ENCODE measurements around the gene UAP1. TPM values are rescaled to one million over a fixed set of nuclear protein-coding genes. Genes with fewer than 3 reads are reported as not detected.
"Not testable (repeated sequence)": the region's sequence is repeated elsewhere in the genome, so short reads cannot be mapped to it uniquely, and the experiment has no call there.

UAP1 gene
- total RNA-seq, 1 experiment from 2014 or later: 48.4 TPM

DNA sequence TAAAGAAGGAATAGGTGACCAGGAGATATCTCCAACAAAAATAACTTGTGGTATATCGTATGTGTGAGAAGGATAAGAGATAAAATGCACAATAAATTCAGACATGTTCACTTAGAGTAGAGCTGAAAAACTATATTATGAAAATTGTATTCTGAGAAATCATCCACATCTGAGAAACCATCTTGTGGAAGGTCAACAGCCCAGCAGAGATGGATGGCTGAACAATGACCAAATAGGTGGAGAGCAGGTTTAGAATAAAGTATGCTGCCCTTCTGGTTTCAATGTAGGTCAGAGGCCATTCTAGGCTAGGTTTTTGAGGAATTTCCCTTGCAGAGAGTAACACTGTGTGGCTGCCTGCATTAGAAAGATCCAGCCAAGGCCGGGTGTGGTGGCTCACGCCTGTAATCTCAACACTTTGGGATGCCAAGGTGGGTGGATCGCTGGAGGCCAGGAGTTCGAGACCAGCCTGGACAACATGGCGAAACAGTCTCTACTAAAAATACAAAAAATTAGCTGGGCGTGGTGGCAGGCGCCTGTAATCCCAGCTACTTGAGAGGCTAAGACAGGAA, 8.8 kb upstream of the UAP1 start:
- DNase-seq: no peak
- Histone ChIP-seq H3K4me3 (ENCODE audit: insufficient read depth, low read depth, low read length) (no peak overlapping the region), H3K36me3 (replicated peaks; ENCODE audit: control insufficient read depth, insufficient read depth, low read length) (no peaks in the 10 kb centered on the region), H3K27me3 (ENCODE audit: control insufficient read depth, insufficient read depth, low read length) (no peaks in the 10 kb centered on the region)

DNA sequence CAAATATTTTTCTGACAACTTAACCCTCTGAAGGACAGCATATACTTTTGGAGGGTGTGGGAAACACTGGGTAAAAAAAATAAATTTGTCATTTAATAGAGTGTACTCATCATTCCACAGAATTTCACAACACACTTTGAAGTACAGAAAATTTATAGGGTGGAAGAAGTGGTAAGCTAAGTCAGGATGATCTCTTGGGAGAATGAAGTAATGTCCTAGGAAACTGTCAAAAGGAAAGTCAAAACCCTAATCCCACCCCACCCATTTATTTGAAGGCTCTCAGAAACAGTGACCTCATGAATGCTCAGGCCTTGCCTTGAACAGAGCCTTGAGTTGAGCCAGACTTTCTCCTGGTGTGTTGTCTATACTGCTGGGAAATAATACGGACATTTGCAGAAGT, 7.3 kb upstream of the UAP1 start:
- no peak for DNase-seq
- no peak overlapping the region for H3K4me3 ChIP-seq (ENCODE audit: insufficient read depth, low read depth, low read length)
- H3K27me3 ChIP-seq (ENCODE audit: control insufficient read depth, insufficient read depth, low read length): no peaks in the 10 kb centered on the region
- H3K36me3 ChIP-seq (replicated peaks; ENCODE audit: control insufficient read depth, insufficient read depth, low read length): no peaks in the 10 kb centered on the region

DNA sequence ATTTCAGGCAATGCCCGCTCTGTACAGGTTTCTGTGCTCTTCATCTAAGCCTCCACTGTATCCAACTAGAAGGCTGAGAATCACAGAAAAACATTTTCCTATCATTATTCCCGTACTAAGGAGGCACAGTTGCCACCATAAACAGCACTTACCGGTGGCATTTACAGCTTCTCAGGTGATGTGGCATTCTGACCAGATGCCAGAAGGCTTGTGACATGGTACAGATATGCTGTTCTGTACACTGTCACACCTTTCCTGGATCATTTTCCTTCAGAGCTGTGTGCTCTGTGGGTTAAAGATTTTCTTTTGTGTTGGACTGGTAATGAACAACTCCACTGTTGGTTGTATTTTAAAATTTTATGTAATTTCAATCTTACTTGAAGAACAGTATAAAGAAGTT, 4.0 kb upstream of the UAP1 start:
- Histone ChIP-seq H3K27me3 (ENCODE audit: control insufficient read depth, insufficient read depth, low read length) (peaks cover 5% of the 10 kb centered on the region), H3K4me3 (ENCODE audit: insufficient read depth, low read depth, low read length) (no peak overlapping the region), H3K36me3 (replicated peaks; ENCODE audit: control insufficient read depth, insufficient read depth, low read length) (no peaks in the 10 kb centered on the region)
- DNase-seq: no peak

DNA sequence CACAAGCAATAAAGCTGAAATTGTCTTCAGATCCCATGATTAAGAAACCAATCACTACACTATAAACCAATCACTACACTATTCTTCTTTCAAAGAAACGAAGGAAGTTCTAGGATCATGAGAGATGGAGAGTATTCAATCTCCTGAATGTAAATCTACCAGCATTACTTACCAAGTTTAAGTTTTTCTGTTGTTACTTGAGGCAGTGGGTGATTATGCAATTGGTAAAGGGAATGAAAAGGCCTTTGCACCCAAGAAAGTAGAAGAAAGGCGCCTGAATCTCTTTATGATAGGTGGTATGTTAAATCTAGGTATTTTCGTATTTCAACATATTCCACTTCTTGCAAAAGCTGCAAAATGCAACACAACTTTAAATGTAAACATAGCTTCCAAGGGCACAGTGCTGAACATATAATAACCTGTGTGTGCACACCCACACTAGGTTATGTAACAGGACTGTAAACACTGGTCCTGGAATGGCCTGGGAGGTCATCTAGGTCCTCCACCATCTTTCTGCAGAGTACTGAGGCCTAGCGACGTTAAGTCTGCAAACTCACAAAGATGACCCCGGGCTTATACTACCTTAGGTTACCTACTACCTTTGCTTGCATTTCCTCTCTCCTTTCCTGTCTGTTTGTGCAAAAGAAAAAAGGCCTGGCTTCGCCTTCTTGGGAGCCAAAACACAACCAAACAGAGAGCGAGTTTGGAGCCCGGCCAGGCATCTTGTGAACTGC, 1.1 kb upstream of the UAP1 start:
- Histone ChIP-seq H3K4me3 (ENCODE audit: insufficient read depth, low read depth, low read length) (peak overlapping the region; percentile 98), H3K27me3 (ENCODE audit: control insufficient read depth, insufficient read depth, low read length) (peaks cover 5% of the 10 kb centered on the region)
- DNase-seq: no peak

DNA sequence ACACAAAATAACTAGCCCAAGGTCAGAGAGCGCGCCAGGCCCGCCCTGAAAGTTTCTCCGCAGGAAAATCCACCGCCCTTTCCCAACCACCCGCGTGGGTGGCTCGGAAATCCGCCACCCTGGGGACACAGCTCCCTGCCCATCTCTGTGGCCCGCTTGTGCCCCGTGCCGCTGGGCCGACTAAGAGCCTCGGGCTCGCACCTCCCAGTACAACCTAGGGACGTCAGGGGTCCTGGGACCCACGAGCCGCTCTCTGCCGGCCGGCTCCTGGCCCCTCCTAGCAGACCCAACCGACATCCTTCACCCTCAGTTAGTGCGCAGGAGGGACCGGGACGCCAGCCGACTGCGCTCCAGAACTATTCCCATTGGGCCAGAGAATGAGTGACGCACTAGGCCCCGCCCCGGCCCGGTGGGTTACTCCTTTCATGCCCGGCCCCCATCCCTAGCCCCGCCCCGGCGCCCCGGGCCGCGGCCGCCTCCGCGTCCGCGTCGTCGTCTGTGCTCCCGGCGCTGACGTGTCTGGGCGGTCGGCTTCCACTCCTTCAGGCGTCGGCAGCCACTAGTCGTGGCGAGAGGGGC, 396 bp upstream of the UAP1 start:
- DNase-seq: peak; percentile 96

More for the DNA sequence above, 1.1 kb upstream of the UAP1 start:
- no peaks in the 10 kb centered on the region for H3K36me3 ChIP-seq (replicated peaks; ENCODE audit: control insufficient read depth, insufficient read depth, low read length)

DNA sequence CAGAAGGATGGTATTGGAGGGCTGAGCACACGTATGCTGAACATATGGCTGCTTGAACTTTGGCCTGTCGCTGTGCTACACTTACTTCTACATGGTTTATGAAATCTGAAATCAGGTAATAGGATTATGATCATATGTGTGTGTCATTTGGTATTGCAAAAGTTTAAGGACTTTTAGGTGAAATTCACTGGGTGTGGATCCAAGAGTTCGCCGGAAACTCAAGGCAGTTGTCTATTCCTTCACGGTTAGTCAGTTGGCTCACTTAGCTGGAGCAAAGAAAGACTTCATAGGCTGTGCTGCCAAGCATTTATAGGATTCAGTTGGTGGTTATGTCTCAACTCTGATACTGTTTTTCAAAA, 927 bp downstream of the UAP1 start:
- Histone ChIP-seq H3K36me3 (replicated peaks; ENCODE audit: control insufficient read depth, insufficient read depth, low read length) (no peaks in the 10 kb centered on the region), H3K27me3 (ENCODE audit: control insufficient read depth, insufficient read depth, low read length) (peaks cover 5% of the 10 kb centered on the region), H3K4me3 (ENCODE audit: insufficient read depth, low read depth, low read length) (peak overlapping the region; percentile 98)
- DNase-seq: no peak

More for the DNA sequence above, 396 bp upstream of the UAP1 start:
- Histone ChIP-seq H3K4me3 (ENCODE audit: insufficient read depth, low read depth, low read length) (peak overlapping the region; percentile 98), H3K27me3 (ENCODE audit: control insufficient read depth, insufficient read depth, low read length) (peaks cover 5% of the 10 kb centered on the region), H3K36me3 (replicated peaks; ENCODE audit: control insufficient read depth, insufficient read depth, low read length) (no peaks in the 10 kb centered on the region)

DNA sequence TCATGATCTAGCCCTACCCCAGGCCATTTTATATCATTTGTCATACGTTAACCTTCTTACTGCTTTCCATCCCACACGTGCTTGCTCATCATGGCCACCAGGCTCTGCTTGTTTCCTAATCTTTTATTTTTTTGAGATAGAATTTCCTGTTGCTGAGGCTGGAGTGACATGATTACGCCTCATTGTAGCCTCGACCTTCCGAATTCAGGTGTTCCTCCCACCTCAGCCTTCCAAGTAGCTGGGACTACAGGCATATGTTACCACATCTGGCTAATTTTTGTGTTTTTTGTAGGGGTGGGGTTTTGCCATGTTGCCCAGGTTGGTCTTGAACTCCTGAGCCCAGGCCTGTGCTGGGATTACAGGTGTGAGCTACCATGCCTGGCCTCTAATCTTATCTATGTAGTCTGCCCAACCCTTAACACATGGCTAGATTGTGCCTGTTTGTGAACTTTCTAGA, 3.3 kb downstream of the UAP1 start:
- no peak for DNase-seq
- Histone ChIP-seq H3K27me3 (ENCODE audit: control insufficient read depth, insufficient read depth, low read length) (peaks cover 5% of the 10 kb centered on the region), H3K4me3 (ENCODE audit: insufficient read depth, low read depth, low read length) (no peak overlapping the region), H3K36me3 (replicated peaks; ENCODE audit: control insufficient read depth, insufficient read depth, low read length) (no peaks in the 10 kb centered on the region)

DNA sequence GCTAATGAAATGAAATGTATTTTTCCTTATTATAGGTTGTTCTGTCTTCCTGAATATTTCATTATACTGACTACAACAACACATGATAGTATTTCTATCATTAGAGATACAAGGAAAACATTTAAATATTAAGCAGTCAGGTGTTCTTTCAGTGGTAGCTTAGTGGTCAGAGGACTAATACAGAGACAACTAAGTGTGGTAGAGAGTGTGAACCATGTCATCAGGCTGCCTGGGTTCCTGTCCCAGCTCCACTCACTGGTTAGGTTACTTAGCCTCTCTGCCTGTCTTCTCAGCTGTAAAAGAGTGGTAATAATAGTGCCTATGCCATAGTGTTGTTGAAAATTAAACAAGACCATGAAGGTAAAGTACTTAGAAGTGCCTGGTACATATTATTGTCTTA, 3.9 kb downstream of the UAP1 start:
- peaks cover 5% of the 10 kb centered on the region for H3K27me3 ChIP-seq (ENCODE audit: control insufficient read depth, insufficient read depth, low read length)
- no peaks in the 10 kb centered on the region for H3K36me3 ChIP-seq (replicated peaks; ENCODE audit: control insufficient read depth, insufficient read depth, low read length)
- no peak for DNase-seq
- no peak overlapping the region for H3K4me3 ChIP-seq (ENCODE audit: insufficient read depth, low read depth, low read length)

DNA sequence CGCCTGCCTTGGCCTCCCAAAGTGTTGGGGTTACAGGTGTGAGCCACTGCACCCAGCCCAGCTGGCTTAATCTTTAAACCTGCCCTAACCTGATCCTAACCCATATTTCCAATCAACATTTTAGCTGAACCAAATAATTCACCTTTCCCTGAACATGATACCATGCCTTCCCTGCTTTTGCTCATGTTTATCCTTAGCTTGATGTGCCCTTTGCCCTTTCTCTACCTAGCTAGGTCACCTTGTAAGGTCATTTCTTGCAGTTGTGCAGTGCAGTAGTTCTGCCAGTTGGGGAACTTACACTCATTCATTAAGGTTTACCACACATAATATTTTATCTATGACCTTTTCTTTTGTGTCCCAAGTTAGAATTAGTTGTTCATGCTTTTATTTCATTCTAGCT, 5.3 kb downstream of the UAP1 start:
- no peak for DNase-seq
- Histone ChIP-seq H3K27me3 (ENCODE audit: control insufficient read depth, insufficient read depth, low read length) (peaks cover 2% of the 10 kb centered on the region; the same call in 1 of the 2 replicates), H3K4me3 (ENCODE audit: insufficient read depth, low read depth, low read length) (no peak overlapping the region), H3K36me3 (replicated peaks; ENCODE audit: control insufficient read depth, insufficient read depth, low read length) (no peaks in the 10 kb centered on the region)

DNA sequence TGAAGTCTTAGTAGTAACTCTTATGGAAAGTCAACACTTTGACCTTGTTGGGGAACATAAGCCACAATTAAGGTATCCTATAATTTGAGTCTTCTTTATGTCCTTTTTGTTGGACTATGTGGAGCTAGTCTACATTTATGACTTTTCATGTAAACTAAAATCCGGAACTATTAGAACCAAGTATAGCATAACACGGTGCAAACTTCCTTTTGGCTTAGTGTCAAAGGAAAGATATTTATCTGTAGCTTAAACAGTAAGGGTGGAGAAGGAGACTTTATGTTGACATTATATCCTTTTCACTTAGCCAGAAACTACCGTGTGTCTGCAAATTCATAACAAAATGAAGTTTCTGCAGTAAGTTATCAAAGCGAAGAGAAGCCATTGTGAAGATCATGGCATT, 7.3 kb downstream of the UAP1 start:
- Histone ChIP-seq H3K36me3 (replicated peaks; ENCODE audit: control insufficient read depth, insufficient read depth, low read length) (no peaks in the 10 kb centered on the region), H3K4me3 (ENCODE audit: insufficient read depth, low read depth, low read length) (no peak overlapping the region), H3K27me3 (ENCODE audit: control insufficient read depth, insufficient read depth, low read length) (no peaks in the 10 kb centered on the region)
- no peak for DNase-seq

DNA sequence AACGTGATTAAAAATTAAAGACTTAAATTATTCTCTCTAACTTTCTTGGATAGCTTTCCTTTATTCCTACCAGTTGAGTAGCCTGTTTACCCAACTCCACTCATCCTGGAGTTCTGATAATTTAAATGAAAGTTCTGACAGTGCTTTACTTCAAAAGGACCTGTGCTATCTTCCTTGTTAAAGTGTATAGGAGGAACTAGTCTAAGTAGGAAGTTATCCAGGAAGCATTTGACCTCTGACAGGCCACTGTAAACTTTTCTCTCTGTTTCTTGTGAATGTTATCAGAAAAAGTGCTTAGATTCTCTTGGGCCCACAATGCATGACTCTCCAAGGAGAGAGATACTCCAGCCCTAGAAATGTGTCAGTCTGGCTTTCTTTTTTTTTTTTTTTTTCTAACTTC, 9.2 kb downstream of the UAP1 start:
- H3K27me3 ChIP-seq (ENCODE audit: control insufficient read depth, insufficient read depth, low read length): no peaks in the 10 kb centered on the region
- DNase-seq: no peak
- H3K36me3 ChIP-seq (replicated peaks; ENCODE audit: control insufficient read depth, insufficient read depth, low read length): no peaks in the 10 kb centered on the region
- no peak overlapping the region for H3K4me3 ChIP-seq (ENCODE audit: insufficient read depth, low read depth, low read length)

DNA sequence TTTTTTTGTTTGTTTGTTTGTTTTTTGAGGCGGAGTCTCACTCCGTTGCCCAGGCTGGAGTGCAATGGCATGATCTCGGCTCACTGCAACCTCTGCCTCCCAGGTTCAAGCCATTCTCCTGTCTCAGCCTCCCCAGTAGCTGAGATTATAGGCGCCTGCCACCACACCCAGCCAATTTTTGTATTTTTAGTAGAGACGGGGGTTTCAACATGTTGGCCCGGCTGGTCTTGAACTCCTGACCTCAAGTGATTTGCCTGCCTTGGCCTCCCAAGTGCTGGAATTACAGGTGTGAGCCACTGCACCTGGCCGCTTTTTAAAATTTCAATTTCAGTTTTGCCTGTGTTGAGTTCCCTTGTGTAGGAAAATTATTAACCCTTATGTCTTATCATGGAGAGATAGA, 9.6 kb downstream of the UAP1 start:
- not testable (repeated sequence) for H3K27me3 ChIP-seq (ENCODE audit: control insufficient read depth, insufficient read depth, low read length); DNase-seq; H3K4me3 ChIP-seq (ENCODE audit: insufficient read depth, low read depth, low read length); H3K36me3 ChIP-seq (replicated peaks; ENCODE audit: control insufficient read depth, insufficient read depth, low read length)

DNA sequence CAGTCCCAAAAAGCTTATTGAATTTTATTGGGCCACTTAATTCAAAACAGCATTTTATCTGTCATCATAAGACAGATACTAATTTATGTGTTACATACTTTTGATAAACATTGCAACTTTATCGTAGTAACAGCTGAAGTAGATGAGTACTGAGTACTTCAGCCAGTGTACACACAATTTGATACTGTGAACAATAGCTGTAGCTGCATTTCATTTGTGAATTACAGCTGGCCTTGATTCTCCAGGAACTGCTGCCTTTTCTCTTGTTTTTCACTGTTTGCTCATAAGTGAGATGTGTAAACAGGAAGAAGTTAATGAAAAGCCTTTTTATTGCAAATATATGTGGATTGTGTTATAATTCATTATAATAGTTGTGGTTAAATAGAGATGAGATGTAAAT, 10.2 kb downstream of the UAP1 start:
- Histone ChIP-seq H3K36me3 (replicated peaks; ENCODE audit: control insufficient read depth, insufficient read depth, low read length) (no peaks in the 10 kb centered on the region; the same call in 1 of the 2 replicates), H3K4me3 (ENCODE audit: insufficient read depth, low read depth, low read length) (no peak overlapping the region), H3K27me3 (ENCODE audit: control insufficient read depth, insufficient read depth, low read length) (no peaks in the 10 kb centered on the region)
- no peak for DNase-seq

DNA sequence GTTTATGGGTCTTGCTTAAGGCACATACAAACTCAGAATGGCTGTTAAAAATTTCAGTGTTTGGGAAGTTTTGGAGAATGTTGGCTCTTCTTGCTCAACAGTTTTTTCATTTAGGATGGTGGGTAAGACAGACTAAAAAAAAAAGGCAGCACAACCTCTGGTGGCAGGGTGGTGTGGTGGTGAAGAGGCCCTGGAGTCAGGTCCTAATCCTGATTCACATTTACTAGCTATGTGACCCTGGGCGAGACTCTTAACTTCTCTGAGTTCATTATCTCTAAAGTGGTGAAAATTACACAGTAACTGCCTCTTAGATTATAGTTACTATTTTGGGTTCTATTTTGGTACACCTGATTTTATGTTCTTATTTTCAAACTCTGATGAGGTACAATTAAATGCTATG, 11.6 kb downstream of the UAP1 start:
- Histone ChIP-seq H3K27me3 (ENCODE audit: control insufficient read depth, insufficient read depth, low read length) (no peaks in the 10 kb centered on the region), H3K4me3 (ENCODE audit: insufficient read depth, low read depth, low read length) (no peak overlapping the region), H3K36me3 (replicated peaks; ENCODE audit: control insufficient read depth, insufficient read depth, low read length) (no peaks in the 10 kb centered on the region; the same call in 1 of the 2 replicates)
- no peak for DNase-seq

DNA sequence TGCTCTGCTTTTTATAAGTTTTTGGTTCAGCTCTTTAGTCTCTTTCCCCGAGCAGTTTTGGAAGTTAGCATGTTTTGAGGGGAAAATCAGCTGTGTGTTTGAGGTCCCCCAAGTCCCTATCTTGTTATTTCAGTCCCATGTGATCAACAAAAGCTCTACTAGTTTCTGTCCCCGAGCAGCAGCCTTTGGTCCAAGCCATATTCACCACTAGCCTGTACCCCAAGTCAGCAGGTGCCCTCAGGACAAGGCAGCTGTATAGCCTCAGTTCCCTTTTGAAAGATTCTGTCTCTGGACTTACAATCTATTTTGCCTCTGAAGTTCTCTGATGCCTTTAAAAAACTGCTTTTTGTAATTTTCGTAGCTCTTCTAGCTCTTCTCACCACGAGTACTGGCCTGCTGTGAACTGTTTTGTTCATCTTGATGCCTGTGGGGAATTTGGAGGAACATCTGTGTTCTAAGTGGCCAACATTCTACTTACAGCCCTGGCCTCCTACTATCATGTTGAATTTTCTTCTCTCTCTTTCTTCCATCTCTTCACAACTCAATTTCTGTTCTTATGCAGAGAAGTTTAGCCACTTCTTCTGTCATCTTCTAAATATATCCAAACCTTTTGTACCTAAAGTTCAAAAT, 16.7 kb downstream of the UAP1 start:
- no peak overlapping the region for H3K4me3 ChIP-seq (ENCODE audit: insufficient read depth, low read depth, low read length)
- H3K27me3 ChIP-seq (ENCODE audit: control insufficient read depth, insufficient read depth, low read length): no peaks in the 10 kb centered on the region
- H3K36me3 ChIP-seq (replicated peaks; ENCODE audit: control insufficient read depth, insufficient read depth, low read length): no peaks in the 10 kb centered on the region; the same call in 1 of the 2 replicates
- no peak for DNase-seq

Measured in H7 (cell line).